Adrenal gland (tissue), 12 donors: ENCODE data around the gene ADGRF4. TPM values are rescaled to one million over a fixed set of nuclear protein-coding genes. Genes with fewer than 3 reads are reported as not detected.

Source experiments
- DNase-seq, 7 donors: peaks; one replicate each; pipeline ENCODE4 v3.0.0-alpha.2; 2019 to 2020
- H3K27ac ChIP-seq, 5 donors: fragments of 200-600 bp; sonication (generic) in 4 of 5; 1 replicate in 3 of 5; 2 replicates in 2 of 5; pipeline versions ENCODE4 v1.5.1 to v1.8.0; 2016 to 2020; ENCODE audit warnings: mild to moderate bottlenecking in 1 of 5
- H3K27me3 ChIP-seq: fragments of 200-600 bp; 2 replicates; pipeline ENCODE4 v1.8.0; 2021
- H3K36me3 ChIP-seq, 2 donors: fragments of 200-600 bp; replicated peaks in 1 of 2; 1 replicate in 1 of 2; 2 replicates in 1 of 2; pipeline versions ENCODE4 v1.5.1 to v1.8.0; 2018 to 2022
- H3K4me1 ChIP-seq, 2 donors: fragments of 200-600 bp; replicated peaks in 1 of 2; 1 replicate in 1 of 2; 2 replicates in 1 of 2; pipeline versions ENCODE4 v1.5.1 to v1.8.0; 2018 to 2021
- H3K4me3 ChIP-seq, 4 donors: fragments of 200-600 bp; sonication (generic) in 3 of 4; one replicate each; pipeline ENCODE4 v1.5.1; 2016 to 2018
- H3K9me3 ChIP-seq, 3 donors: fragments of 200-600 bp; sonication (generic) in 1 of 3; replicated peaks in 1 of 3; 1 replicate in 2 of 3; 2 replicates in 1 of 3; pipeline versions ENCODE4 v1.5.1 to v1.8.0; 2016 to 2021
- POLR2A ChIP-seq, 2 donors: fragments of 450-650 bp; IDR thresholded peaks; one replicate each; pipeline ENCODE4 v1.6.1; 2017; ENCODE audit warnings: antibody characterized with exemption in 2 of 2, mild to moderate bottlenecking in 2 of 2, moderate library complexity in 1 of 2
- WGBS, 4 donors: extraction: QIAGEN DNeasy Blood & Tissue Kit in 2 of 4; methylation state at CpG; one replicate each; pipeline versions ENCODE4 v1.1.5 to v1.1.7; 2013 to 2017; 5-methylcytosine and 5-hydroxymethylcytosine counted together
- intact Hi-C, 2 donors: fragments of 100-400 bp; cut with DNase I; formaldehyde crosslinking; loops; one replicate each; pipeline versions ENCODE4 v1.14.1 to v1.15.0; 2022 to 2023
- polyA plus RNA-seq, 3 donors: library from polyadenylated mRNA; stranded (reverse); fragments of 200-250 nt in 2 of 3; fragments of 350-450 nt in 1 of 3; fragmentation: Illumina TruSeq in 1 of 3; extraction: RNeasy Lipid Tissue Mini Kit (QIAGEN cat#74804) in 1 of 3; gene quantifications; one replicate each; pipeline ENCODE4 v1.2.3, GENCODE V29; 2013 to 2014
- total RNA-seq, 9 donors: library from RNA; depleted of rRNA in 4 of 9; stranded (reverse); fragments of >200 nt in 4 of 9; fragments of 120-200 nt in 1 of 9; fragmentation: NEBNext Ultra II Directional in 1 of 9; extraction: Animal tissue kit (Norgen Biotek cat#: 25700) in 1 of 9; gene quantifications; one replicate each; pipeline versions ENCODE4 v1.1.0 to v1.2.4, GENCODE V29; 2013 to 2023
- TF ChIP-seq, protein P1 (sequence below), 6 experiments: fragments of 450-650 bp in 4 of 6; fragments of 200-600 bp in 2 of 6; sonication (generic) in 1 of 6; IDR thresholded peaks; 1 replicate in 5 of 6; 2 replicates in 1 of 6; pipeline versions ENCODE4 v1.5.1 to v1.8.0; 2016 to 2021; ENCODE audit warnings: antibody characterized with exemption in 6 of 6, mild to moderate bottlenecking in 2 of 6, moderate library complexity in 1 of 6
- donor health status: healthy with polysubstance abuse.
- donor health status: Bipolar disorder and iron deficiency.
- donor health status: DM: yes; HTN: yes; CAD: no.
- donor health status: DM: no; HTN: no; CAD: no.
- donor health status: DM: no; HTN: no; CAD: no.
- donor health status: DM: yes; HTN: yes; CAD: no.

ADGRF4 gene
- total and polyA plus RNA-seq, 12 donors = 0.26 to 8.2 (median 0.72) TPM; not detected in 1

- Histone ChIP-seq H3K36me3 (no peaks in the 10 kb centered on the region), H3K4me3 (no peak overlapping the region), H3K4me1 (no peaks in the 10 kb centered on the region), H3K9me3 (no peaks in the 10 kb centered on the region), H3K27ac (no peak overlapping the region), H3K27me3 (no peaks in the 10 kb centered on the region)
- intact Hi-C loops = no loop called here
- WGBS, 4 donors = 86 to 93% (median 89%) methylated on average over 3 of the region's 3 CpGs
- TF ChIP-seq POLR2A (IDR thresholded peaks at IDR 0.05) = no peak
- TF ChIP-seq, protein P1, sequence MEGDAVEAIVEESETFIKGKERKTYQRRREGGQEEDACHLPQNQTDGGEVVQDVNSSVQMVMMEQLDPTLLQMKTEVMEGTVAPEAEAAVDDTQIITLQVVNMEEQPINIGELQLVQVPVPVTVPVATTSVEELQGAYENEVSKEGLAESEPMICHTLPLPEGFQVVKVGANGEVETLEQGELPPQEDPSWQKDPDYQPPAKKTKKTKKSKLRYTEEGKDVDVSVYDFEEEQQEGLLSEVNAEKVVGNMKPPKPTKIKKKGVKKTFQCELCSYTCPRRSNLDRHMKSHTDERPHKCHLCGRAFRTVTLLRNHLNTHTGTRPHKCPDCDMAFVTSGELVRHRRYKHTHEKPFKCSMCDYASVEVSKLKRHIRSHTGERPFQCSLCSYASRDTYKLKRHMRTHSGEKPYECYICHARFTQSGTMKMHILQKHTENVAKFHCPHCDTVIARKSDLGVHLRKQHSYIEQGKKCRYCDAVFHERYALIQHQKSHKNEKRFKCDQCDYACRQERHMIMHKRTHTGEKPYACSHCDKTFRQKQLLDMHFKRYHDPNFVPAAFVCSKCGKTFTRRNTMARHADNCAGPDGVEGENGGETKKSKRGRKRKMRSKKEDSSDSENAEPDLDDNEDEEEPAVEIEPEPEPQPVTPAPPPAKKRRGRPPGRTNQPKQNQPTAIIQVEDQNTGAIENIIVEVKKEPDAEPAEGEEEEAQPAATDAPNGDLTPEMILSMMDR (IDR thresholded peaks at IDR 0.05) = no peak
- no peak for DNase-seq
Observed at GRCh38 chr6:47762502-47762901, 64.1 kb downstream of the ADGRF4 start.

DNA sequence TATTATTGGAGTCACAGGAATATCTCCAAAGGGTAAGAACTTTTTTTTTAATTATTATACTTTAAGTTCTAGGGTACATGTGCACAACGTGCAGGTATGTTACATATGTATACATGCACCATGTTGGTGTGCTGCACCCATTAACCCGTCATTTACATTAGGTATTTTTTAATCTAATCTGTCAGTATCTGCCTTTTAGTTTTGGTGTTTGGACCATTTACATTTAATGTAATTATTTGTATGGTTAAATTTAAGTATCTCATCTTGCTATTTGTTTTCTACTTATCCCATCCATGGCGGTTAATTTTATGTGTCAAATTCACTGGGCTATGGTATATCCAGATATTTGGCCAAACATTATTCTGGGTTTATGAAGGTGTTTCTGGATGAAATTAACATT lies 68.1 kb downstream of the ADGRF4 start:
- Histone ChIP-seq H3K27me3 (no peaks in the 10 kb centered on the region), H3K27ac (no peak overlapping the region), H3K4me3 (no peak overlapping the region), H3K9me3 (no peaks in the 10 kb centered on the region), H3K36me3 (no peaks in the 10 kb centered on the region), H3K4me1 (no peaks in the 10 kb centered on the region)
- TF ChIP-seq, protein P1 (IDR thresholded peaks at IDR 0.05) = no peak
- no peak for TF ChIP-seq POLR2A (IDR thresholded peaks at IDR 0.05)
- intact Hi-C loops = no loop called here
- 79 to 89% (median 86%) methylated on average over 3 of the region's 3 CpGs for WGBS, 4 donors
- no peak for DNase-seq

- H3K9me3 ChIP-seq = no peaks in the 10 kb centered on the region
- no peak for DNase-seq
- no peak overlapping the region for H3K4me3 ChIP-seq
- intact Hi-C loops = no loop called here
- H3K27me3 ChIP-seq = no peaks in the 10 kb centered on the region
- H3K27ac ChIP-seq = no peak overlapping the region
- WGBS, 4 donors = 0 to 90% (median 44%) methylated on average over 1 of the region's 1 CpG
- H3K4me1 ChIP-seq = no peaks in the 10 kb centered on the region
- TF ChIP-seq, protein P1 (IDR thresholded peaks at IDR 0.05) = no peak
- TF ChIP-seq POLR2A (IDR thresholded peaks at IDR 0.05) = no peak
- H3K36me3 ChIP-seq = no peaks in the 10 kb centered on the region
Observed at GRCh38 chr6:47767102-47767501, 68.7 kb downstream of the ADGRF4 start.

- Histone ChIP-seq H3K4me3 (no peak overlapping the region), H3K36me3 (no peaks in the 10 kb centered on the region), H3K27ac (no peak overlapping the region), H3K27me3 (no peaks in the 10 kb centered on the region), H3K9me3 (no peaks in the 10 kb centered on the region), H3K4me1 (no peaks in the 10 kb centered on the region)
- no peak for TF ChIP-seq POLR2A (IDR thresholded peaks at IDR 0.05)
- TF ChIP-seq, protein P1 (IDR thresholded peaks at IDR 0.05) = no peak
- intact Hi-C loops = loop anchor here (5.0 to 10.0 kb wide), 2 partner anchors 135 to 138 kb away; no protein-coding TSS in a partner anchor
- DNase-seq = no peak
Observed at GRCh38 chr6:47769982-47770381, 71.6 kb downstream of the ADGRF4 start.

Other genes with a start within 250 kb of the ADGRF4 start
- gene CD2AP, start 220.8 kb upstream of the ADGRF4 start, total RNA-seq = 10 to 100 TPM in 8 of 9 donors, 1 to 10 TPM in 1; 9.7 to 29.6 (median 21.8) TPM
- gene CD2AP, start 220.8 kb upstream of the ADGRF4 start, polyA plus RNA-seq = 10 to 100 TPM in 2 of 3 donors, 1 to 10 TPM in 1; 5.3 to 23.8 (median 10.5) TPM
- not detected for gene OPN5, start 83.5 kb downstream of the ADGRF4 start, total RNA-seq
- under 1 TPM in 1 of 3 donors, not detected in 2; 0.16 TPM for gene OPN5, start 83.5 kb downstream of the ADGRF4 start, polyA plus RNA-seq